Vagina (tissue), 2 donors: Measurements from ENCODE around the gene FOXE3. TPM values are rescaled to one million over a fixed set of nuclear protein-coding genes. Genes with fewer than 3 reads are reported as not detected.
A peak's percentile ranks its signal among the peaks of the same experiment; 100 is the strongest.

Experiments
- DNase-seq, 2 donors: peaks; one replicate each; pipeline ENCODE4 v3.0.0-alpha.2; 2017; ENCODE audit errors: extremely low spot score in 2 of 2
- H3K27ac ChIP-seq: fragments of 200-600 bp; sonication (generic); one replicate; pipeline ENCODE4 v1.5.1; 2019
- H3K27me3 ChIP-seq: fragments of 200-600 bp; sonication (generic); one replicate; pipeline ENCODE4 v1.5.1; 2019
- H3K36me3 ChIP-seq, 2 donors: fragments of 200-600 bp; sonication (generic); one replicate each; pipeline ENCODE4 v1.5.1; 2017 to 2019
- H3K4me1 ChIP-seq: fragments of 200-600 bp; sonication (generic); one replicate; pipeline ENCODE4 v1.5.1; 2019
- H3K4me3 ChIP-seq, 2 donors: fragments of 200-600 bp; sonication (generic); 1 replicate in 1 of 2; 2 replicates in 1 of 2; pipeline ENCODE4 v1.5.1; 2016 to 2019
- H3K9me3 ChIP-seq: fragments of 200-600 bp; sonication (generic); one replicate; pipeline ENCODE4 v1.5.1; 2019
- CTCF ChIP-seq, 3 experiments: fragments of 450-650 bp in 2 of 3; fragments of 200-600 bp in 1 of 3; sonication (generic) in 1 of 3; IDR thresholded peaks; one replicate each; pipeline ENCODE4 v1.5.1; 2017 to 2019; ENCODE audit warnings: antibody characterized with exemption in 3 of 3, mild to moderate bottlenecking in 2 of 3, moderate library complexity in 2 of 3
- POLR2A ChIP-seq, 2 donors: fragments of 450-650 bp; IDR thresholded peaks; one replicate each; pipeline ENCODE4 v1.6.1; 2017; ENCODE audit warnings: antibody characterized with exemption in 2 of 2, mild to moderate bottlenecking in 2 of 2, moderate library complexity in 2 of 2
- POLR2AphosphoS5 ChIP-seq, 2 donors: sonication (generic); formaldehyde crosslinking; IDR thresholded peaks; one replicate each; pipeline ENCODE4 v1.9.0; 2017; ENCODE audit warnings: antibody characterized with exemption in 2 of 2, mild to moderate bottlenecking in 2 of 2, low read depth in 1 of 2; ENCODE audit not compliant: insufficient read depth in 1 of 2
- intact Hi-C: fragments of 100-400 bp; cut with DNase I; formaldehyde crosslinking; loops from one replicate; pipeline ENCODE4 v1.15.1; 2023
- total RNA-seq: library from RNA; depleted of rRNA; stranded (reverse); fragments of >200 nt; gene quantifications from one replicate; pipeline ENCODE4 v1.2.3, GENCODE V29; 2016

Gene FOXE3
- total RNA-seq, 1 donor from 2014 or later = not detected

GRCh38 chr1:47420547-47420946 is 4.5 kb downstream of the FOXE3 start:
- TF ChIP-seq POLR2A (IDR thresholded peaks at IDR 0.05) = no peak
- no peak for TF ChIP-seq CTCF (IDR thresholded peaks at IDR 0.05)
- no peak for TF ChIP-seq POLR2AphosphoS5 (IDR thresholded peaks at IDR 0.05; ENCODE audit: insufficient read depth in 1 of 2, low read depth in 1 of 2)
- Histone ChIP-seq H3K9me3 (no peaks in the 10 kb centered on the region), H3K27me3 (peaks cover 7% of the 10 kb centered on the region), H3K36me3 (no peaks in the 10 kb centered on the region), H3K4me3 (no peak overlapping the region), H3K27ac (no peak overlapping the region), H3K4me1 (no peaks in the 10 kb centered on the region)
- intact Hi-C loops = loop anchor here (10.0 kb wide), 1 partner anchor 236 kb away; no protein-coding TSS in a partner anchor
- no peak for DNase-seq

GRCh38 chr1:47423872-47424271 is 7.8 kb downstream of the FOXE3 start:
- intact Hi-C loops = loop anchor here (10.0 kb wide), 1 partner anchor 239 kb away; no protein-coding TSS in a partner anchor
- Histone ChIP-seq H3K4me3 (no peak overlapping the region), H3K36me3 (no peaks in the 10 kb centered on the region), H3K9me3 (no peaks in the 10 kb centered on the region), H3K27ac (no peak overlapping the region), H3K4me1 (no peaks in the 10 kb centered on the region), H3K27me3 (no peaks in the 10 kb centered on the region)
- no peak for DNase-seq
- TF ChIP-seq CTCF (IDR thresholded peaks at IDR 0.05) = no peak
- no peak for TF ChIP-seq POLR2AphosphoS5 (IDR thresholded peaks at IDR 0.05; ENCODE audit: insufficient read depth in 1 of 2, low read depth in 1 of 2)
- no peak for TF ChIP-seq POLR2A (IDR thresholded peaks at IDR 0.05)

- DNase-seq = no peak
- H3K4me3 ChIP-seq = no peak overlapping the region
- intact Hi-C loops = loop anchor here (10.0 kb wide), 1 partner anchor 240 kb away; no protein-coding TSS in a partner anchor
- no peaks in the 10 kb centered on the region for H3K36me3 ChIP-seq
- no peak overlapping the region for H3K27ac ChIP-seq
- no peaks in the 10 kb centered on the region for H3K4me1 ChIP-seq
- TF ChIP-seq POLR2AphosphoS5 (IDR thresholded peaks at IDR 0.05; ENCODE audit: insufficient read depth in 1 of 2, low read depth in 1 of 2) (no peak), CTCF (IDR thresholded peaks at IDR 0.05) (peak; percentile 25 to 41 (median 37))
- no peaks in the 10 kb centered on the region for H3K9me3 ChIP-seq
- H3K27me3 ChIP-seq = no peaks in the 10 kb centered on the region
Measured at GRCh38 chr1:47424336-47424982, 8.4 kb downstream of the FOXE3 start.

- no peaks in the 10 kb centered on the region for H3K36me3 ChIP-seq
- peaks cover 41% of the 10 kb centered on the region for H3K4me1 ChIP-seq
- H3K27me3 ChIP-seq = peaks cover 8% of the 10 kb centered on the region
- TF ChIP-seq POLR2AphosphoS5 (IDR thresholded peaks at IDR 0.05; ENCODE audit: insufficient read depth in 1 of 2, low read depth in 1 of 2) = no peak
- no peak for TF ChIP-seq CTCF (IDR thresholded peaks at IDR 0.05)
- no peak for TF ChIP-seq POLR2A (IDR thresholded peaks at IDR 0.05)
- no peaks in the 10 kb centered on the region for H3K9me3 ChIP-seq
- DNase-seq = no peak
- intact Hi-C loops = loop anchor here (5.0 kb wide), 1 partner anchor 296 kb away; no protein-coding TSS in a partner anchor
- H3K27ac ChIP-seq = no peak overlapping the region
- no peak overlapping the region for H3K4me3 ChIP-seq
Measured at GRCh38 chr1:47431534-47431933, 15.4 kb downstream of the FOXE3 start.
